ENCODE results near the gene OLFM2. TPM values are rescaled to one million over a fixed set of nuclear protein-coding genes. Genes with fewer than 3 reads are reported as not detected.
"Not testable (repeated sequence)": the region's sequence is repeated elsewhere in the genome, so short reads cannot be mapped to it uniquely, and the experiment has no call there.

Gene OLFM2
- total RNA-seq, 1 experiment from 2014 or later = 3.4 TPM

- Histone ChIP-seq H3K9me3 (ENCODE audit: insufficient read depth, low read depth) (peaks cover 4% of the 10 kb centered on the region; the same call in 1 of the 2 replicates), H3K4me3 (no peak overlapping the region), H3K27me3 (ENCODE audit: insufficient read depth, low read depth) (no peaks in the 10 kb centered on the region), H2AFZ (no peak overlapping the region), H4K20me1 (ENCODE audit: insufficient read depth) (0 out of 2 replicates have a peak, but pooled peaks cover 3% of the 10 kb centered on the region), H3K79me2 (ENCODE audit: low read depth) (no peaks in the 10 kb centered on the region), H3K27ac (no peak overlapping the region), H3K9me2 (ENCODE audit: insufficient read depth) (no peaks in the 10 kb centered on the region), H3K4me1 (replicated peaks; ENCODE audit: insufficient read depth) (no peaks in the 10 kb centered on the region), H3K4me2 (no peak overlapping the region), H3F3A (ENCODE audit: insufficient read depth, low read depth) (no peaks in the 10 kb centered on the region), H3K36me3 (ENCODE audit: low read depth) (peaks cover 5% of the 10 kb centered on the region; the same call in 1 of the 2 replicates)
- CTCF ChIA-PET = no interaction called here
- intact Hi-C loops (cut with micrococcal nuclease; ENCODE audit: unreplicated experiment) = loop anchor here (5.0 kb wide), 1 partner anchor 65 kb away; no protein-coding TSS in a partner anchor
- TF ChIP-seq CTCF (conservative IDR thresholded peaks at IDR 0.05) (peak; percentile 56; the same call in 1 of the 2 replicates), EZH2 (IDR thresholded peaks at IDR 0.05; ENCODE audit: low read depth) (no peak)
- POLR2A ChIA-PET (ENCODE audit: unreplicated experiment) = no interaction called here
- peak in 1 of 2 experiments; percentile 41 for DNase-seq
- no TSS peak for BruUV-seq (replicated peaks)
Measured at GRCh38 chr19:9847087-9847671, 89.1 kb downstream of the OLFM2 start.

- H3K27ac ChIP-seq; H3K36me3 ChIP-seq (ENCODE audit: low read depth); H3K4me1 ChIP-seq (replicated peaks; ENCODE audit: insufficient read depth); H3K9me2 ChIP-seq (ENCODE audit: insufficient read depth); BruUV-seq (replicated peaks); H2AFZ ChIP-seq; H3K79me2 ChIP-seq (ENCODE audit: low read depth); H3F3A ChIP-seq (ENCODE audit: insufficient read depth, low read depth); intact Hi-C loops (cut with micrococcal nuclease; ENCODE audit: unreplicated experiment); H3K27me3 ChIP-seq (ENCODE audit: insufficient read depth, low read depth); H3K4me3 ChIP-seq; H3K9me3 ChIP-seq (ENCODE audit: insufficient read depth, low read depth); DNase-seq; POLR2A ChIA-PET (ENCODE audit: unreplicated experiment); H3K4me2 ChIP-seq; H4K20me1 ChIP-seq (ENCODE audit: insufficient read depth): not testable (repeated sequence)
- CTCF ChIA-PET = interaction anchor here (0.6 kb wide), 1 partner anchor 69 kb away, joined by 3 read pairs; no protein-coding TSS in a partner anchor
Measured at GRCh38 chr19:9843626-9844273, 92.6 kb downstream of the OLFM2 start.

GRCh38 chr19:9842834-9843625, 93.3 kb downstream of the OLFM2 start:
- no peak overlapping the region for H3K4me3 ChIP-seq
- H3K36me3 ChIP-seq (ENCODE audit: low read depth) = peaks cover 8% of the 10 kb centered on the region
- H4K20me1 ChIP-seq (ENCODE audit: insufficient read depth) = no peaks in the 10 kb centered on the region; the same call in 1 of the 2 replicates
- H3K4me2 ChIP-seq = no peak overlapping the region
- H3K79me2 ChIP-seq (ENCODE audit: low read depth) = no peaks in the 10 kb centered on the region
- H3K27ac ChIP-seq = no peak overlapping the region
- peaks cover 4% of the 10 kb centered on the region; the same call in 1 of the 2 replicates for H3K9me3 ChIP-seq (ENCODE audit: insufficient read depth, low read depth)
- TF ChIP-seq EZH2 (IDR thresholded peaks at IDR 0.05; ENCODE audit: low read depth) (no peak), CTCF (conservative IDR thresholded peaks at IDR 0.05) (no peak)
- no TSS peak for BruUV-seq (replicated peaks)
- intact Hi-C loops (cut with micrococcal nuclease; ENCODE audit: unreplicated experiment) = no loop called here
- no peaks in the 10 kb centered on the region for H3K4me1 ChIP-seq (replicated peaks; ENCODE audit: insufficient read depth)
- DNase-seq = no peak
- H3K9me2 ChIP-seq (ENCODE audit: insufficient read depth) = no peaks in the 10 kb centered on the region
- CTCF ChIA-PET = no interaction called here
- H2AFZ ChIP-seq = no peak overlapping the region
- POLR2A ChIA-PET (ENCODE audit: unreplicated experiment) = no interaction called here
- no peaks in the 10 kb centered on the region for H3F3A ChIP-seq (ENCODE audit: insufficient read depth, low read depth)
- no peaks in the 10 kb centered on the region for H3K27me3 ChIP-seq (ENCODE audit: insufficient read depth, low read depth)
